Testis (tissue), 3 donors: Measurements from ENCODE around the gene MYO7A. TPM values are rescaled to one million over a fixed set of nuclear protein-coding genes. Genes with fewer than 3 reads are reported as not detected.

Experiments
- DNase-seq: peaks from one replicate; pipeline ENCODE4 v3.0.0-alpha.2; 2019
- H3K27ac ChIP-seq, 2 donors: fragments of 200-600 bp; sonication (generic); one replicate each; pipeline ENCODE4 v1.5.1; 2019
- H3K27me3 ChIP-seq: fragments of 200-600 bp; sonication (generic); one replicate; pipeline ENCODE4 v1.5.1; 2019
- H3K36me3 ChIP-seq: fragments of 200-600 bp; sonication (generic); one replicate; pipeline ENCODE4 v1.5.1; 2017; ENCODE audit warnings: low read depth; ENCODE audit errors: missing control alignments
- H3K4me1 ChIP-seq: fragments of 200-600 bp; sonication (generic); one replicate; pipeline ENCODE4 v1.5.1; 2019
- H3K4me3 ChIP-seq, 2 donors: fragments of 200-600 bp; sonication (generic); one replicate each; pipeline ENCODE4 v1.5.1; 2017 to 2019
- H3K9me3 ChIP-seq: fragments of 200-600 bp; sonication (generic); one replicate; pipeline ENCODE4 v1.5.1; 2017
- POLR2A ChIP-seq: fragments of 450-650 bp; IDR thresholded peaks from one replicate; pipeline ENCODE4 v1.6.1; 2017; ENCODE audit warnings: antibody characterized with exemption, mild to moderate bottlenecking, moderate library complexity
- WGBS, 2 donors: methylation state at CpG; one replicate each; pipeline ENCODE4 v1.1.5; 2018; 5-methylcytosine and 5-hydroxymethylcytosine counted together
- intact Hi-C: fragments of 100-400 bp; cut with DNase I; formaldehyde crosslinking; loops from one replicate; pipeline ENCODE4 v1.15.1; 2023; ENCODE audit warnings: low total_unique reads
- polyA plus RNA-seq: library from polyadenylated mRNA; stranded (reverse); fragments of 350-450 nt; fragmentation: Illumina TruSeq; extraction: RNeasy Lipid Tissue Mini Kit (QIAGEN cat#74804); gene quantifications from one replicate; pipeline ENCODE4 v1.2.3, GENCODE V29; 2014; ENCODE audit warnings: low read depth, low replicate concordance; ENCODE audit not compliant: insufficient read depth
- total RNA-seq, 2 donors: library from RNA; depleted of rRNA; stranded (reverse); fragments of >200 nt; gene quantifications; one replicate each; pipeline ENCODE4 v1.2.3, GENCODE V29; 2016
- TF ChIP-seq, protein P1 (sequence below), 3 experiments: fragments of 450-650 bp in 2 of 3; fragments of 200-600 bp in 1 of 3; sonication (generic) in 1 of 3; IDR thresholded peaks; one replicate each; pipeline ENCODE4 v1.5.1; 2016 to 2019; ENCODE audit warnings: antibody characterized with exemption in 3 of 3, mild to moderate bottlenecking in 2 of 3, moderate library complexity in 1 of 3

MYO7A gene
- total and polyA plus RNA-seq, 3 donors from 2014 or later = 40.1 to 239 (median 161) TPM

DNA sequence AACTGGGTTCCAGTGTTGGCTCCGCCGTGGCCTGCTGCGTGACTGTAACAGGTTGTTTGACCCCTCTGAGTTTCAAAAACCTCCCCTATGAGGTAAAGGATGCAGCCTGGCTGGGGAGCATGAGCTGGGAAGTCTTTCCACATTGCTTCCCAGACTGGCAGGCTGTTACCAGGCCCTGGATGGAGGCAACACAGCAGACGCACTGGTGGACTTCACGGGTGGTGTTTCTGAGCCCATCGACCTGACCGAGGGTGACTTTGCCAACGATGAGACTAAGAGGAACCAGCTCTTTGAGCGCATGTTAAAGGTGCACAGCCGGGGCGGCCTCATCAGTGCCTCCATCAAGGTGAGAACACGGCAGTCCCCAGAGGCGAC is 14.0 kb upstream of the MYO7A start:
- TF ChIP-seq, protein P1, sequence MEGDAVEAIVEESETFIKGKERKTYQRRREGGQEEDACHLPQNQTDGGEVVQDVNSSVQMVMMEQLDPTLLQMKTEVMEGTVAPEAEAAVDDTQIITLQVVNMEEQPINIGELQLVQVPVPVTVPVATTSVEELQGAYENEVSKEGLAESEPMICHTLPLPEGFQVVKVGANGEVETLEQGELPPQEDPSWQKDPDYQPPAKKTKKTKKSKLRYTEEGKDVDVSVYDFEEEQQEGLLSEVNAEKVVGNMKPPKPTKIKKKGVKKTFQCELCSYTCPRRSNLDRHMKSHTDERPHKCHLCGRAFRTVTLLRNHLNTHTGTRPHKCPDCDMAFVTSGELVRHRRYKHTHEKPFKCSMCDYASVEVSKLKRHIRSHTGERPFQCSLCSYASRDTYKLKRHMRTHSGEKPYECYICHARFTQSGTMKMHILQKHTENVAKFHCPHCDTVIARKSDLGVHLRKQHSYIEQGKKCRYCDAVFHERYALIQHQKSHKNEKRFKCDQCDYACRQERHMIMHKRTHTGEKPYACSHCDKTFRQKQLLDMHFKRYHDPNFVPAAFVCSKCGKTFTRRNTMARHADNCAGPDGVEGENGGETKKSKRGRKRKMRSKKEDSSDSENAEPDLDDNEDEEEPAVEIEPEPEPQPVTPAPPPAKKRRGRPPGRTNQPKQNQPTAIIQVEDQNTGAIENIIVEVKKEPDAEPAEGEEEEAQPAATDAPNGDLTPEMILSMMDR (IDR thresholded peaks at IDR 0.05) = no peak
- no peak for TF ChIP-seq POLR2A
- no peak overlapping the region for H3K4me3 ChIP-seq
- H3K27ac ChIP-seq = no peak overlapping the region
- 94% methylated on average over 13 of the region's 13 CpGs for WGBS, 2 donors
- H3K36me3 ChIP-seq = no peaks in the 10 kb centered on the region
- no peaks in the 10 kb centered on the region for H3K9me3 ChIP-seq
- intact Hi-C loops = no loop called here
- peaks cover 8% of the 10 kb centered on the region for H3K4me1 ChIP-seq
- no peak for DNase-seq
- H3K27me3 ChIP-seq = no peaks in the 10 kb centered on the region

DNA sequence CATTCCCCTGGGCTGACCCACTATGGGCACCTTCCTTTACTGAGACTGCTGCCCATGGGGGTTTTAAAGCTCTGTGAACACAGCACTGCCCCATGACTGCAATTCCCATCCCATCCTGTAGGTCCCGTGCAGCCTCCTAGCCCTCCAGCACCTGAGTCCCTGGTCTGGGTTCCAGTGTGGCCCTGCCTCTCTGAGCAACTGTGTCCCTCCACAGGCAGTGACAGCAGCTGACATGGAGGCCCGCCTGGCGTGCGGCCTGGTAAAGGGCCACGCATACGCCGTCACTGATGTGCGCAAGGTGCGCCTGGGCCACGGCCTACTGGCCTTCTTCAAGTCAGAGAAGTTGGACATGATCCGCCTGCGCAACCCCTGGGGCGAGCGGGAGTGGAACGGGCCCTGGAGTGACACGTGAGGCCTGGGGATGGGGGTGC is 12.8 kb upstream of the MYO7A start:
- WGBS, 2 donors = 94 to 95% methylated on average over 13 to 16 of the region's 16 CpGs
- Histone ChIP-seq H3K27ac (no peak overlapping the region), H3K9me3 (no peaks in the 10 kb centered on the region), H3K4me1 (no peaks in the 10 kb centered on the region), H3K27me3 (no peaks in the 10 kb centered on the region), H3K4me3 (no peak overlapping the region), H3K36me3 (no peaks in the 10 kb centered on the region)
- intact Hi-C loops = no loop called here
- DNase-seq = no peak
- no peak for TF ChIP-seq POLR2A
- TF ChIP-seq, protein P1 (IDR thresholded peaks at IDR 0.05) = no peak

DNA sequence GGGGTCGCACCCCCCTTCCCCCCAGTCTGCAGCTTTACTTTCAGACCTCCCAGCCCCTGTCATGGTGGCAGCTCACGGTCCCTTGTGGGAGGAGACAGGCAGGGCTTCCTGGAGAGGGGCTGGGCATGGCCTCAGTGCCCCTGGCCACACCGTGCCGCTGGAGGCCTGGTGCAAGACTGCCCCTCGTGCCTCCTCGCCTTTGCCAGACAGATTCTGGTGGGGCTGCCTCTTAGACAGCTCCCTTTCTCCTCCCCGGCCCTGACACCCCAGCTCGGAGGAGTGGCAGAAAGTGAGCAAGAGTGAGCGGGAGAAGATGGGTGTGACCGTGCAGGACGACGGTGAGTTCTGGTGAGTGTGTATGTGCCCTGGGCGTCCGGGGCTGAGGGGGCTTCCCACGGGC is 12.1 kb upstream of the MYO7A start:
- no peak overlapping the region for H3K27ac ChIP-seq
- no peak for DNase-seq
- H3K36me3 ChIP-seq = no peaks in the 10 kb centered on the region
- H3K4me1 ChIP-seq = no peaks in the 10 kb centered on the region
- intact Hi-C loops = no loop called here
- TF ChIP-seq, protein P1 (IDR thresholded peaks at IDR 0.05) = no peak
- TF ChIP-seq POLR2A = no peak
- no peaks in the 10 kb centered on the region for H3K27me3 ChIP-seq
- no peak overlapping the region for H3K4me3 ChIP-seq
- H3K9me3 ChIP-seq = no peaks in the 10 kb centered on the region
- WGBS, 2 donors = 89 to 95% methylated on average over 14 to 15 of the region's 15 CpGs

DNA sequence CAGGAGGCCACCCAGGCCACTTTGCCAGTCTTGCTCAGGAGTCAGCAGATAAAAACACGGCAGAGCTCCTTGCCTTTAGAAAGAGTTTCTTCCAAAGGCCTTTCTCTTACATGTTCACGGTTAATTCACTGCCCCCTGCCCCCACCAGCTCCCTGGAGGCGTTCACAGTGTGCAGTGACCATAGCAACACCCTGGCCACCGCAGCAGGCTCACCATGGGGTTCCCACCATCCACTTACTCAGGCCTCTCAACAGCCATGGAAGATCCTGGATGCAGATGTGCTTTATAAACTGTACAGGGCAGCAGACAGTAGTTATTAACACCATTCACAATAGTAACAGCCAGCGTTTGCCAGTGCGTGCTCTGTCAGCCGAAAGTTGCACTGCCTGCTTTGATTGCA is 10.6 kb upstream of the MYO7A start:
- Histone ChIP-seq H3K4me1 (no peaks in the 10 kb centered on the region), H3K27me3 (no peaks in the 10 kb centered on the region), H3K27ac (no peak overlapping the region), H3K9me3 (no peaks in the 10 kb centered on the region), H3K36me3 (no peaks in the 10 kb centered on the region), H3K4me3 (no peak overlapping the region)
- WGBS, 2 donors = 84 to 95% methylated on average over 4 to 7 of the region's 7 CpGs
- DNase-seq = no peak
- TF ChIP-seq POLR2A = no peak
- intact Hi-C loops = no loop called here

DNA sequence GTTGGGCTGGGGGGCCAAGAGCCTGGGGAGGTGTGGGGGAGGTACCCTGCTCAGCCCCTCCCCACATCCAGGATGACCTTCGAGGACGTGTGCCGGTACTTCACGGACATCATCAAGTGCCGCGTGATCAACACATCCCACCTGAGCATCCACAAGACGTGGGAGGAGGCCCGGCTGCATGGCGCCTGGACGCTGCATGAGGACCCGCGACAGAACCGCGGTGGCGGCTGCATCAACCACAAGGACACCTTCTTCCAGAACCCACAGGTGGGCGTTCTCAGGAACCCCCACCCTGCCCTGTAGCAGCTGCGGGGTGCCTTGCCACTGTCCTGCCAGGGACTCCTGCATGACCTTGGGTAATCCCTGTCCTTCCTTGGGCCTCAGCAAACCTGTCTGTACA is 10.0 kb upstream of the MYO7A start:
- DNase-seq = no peak
- no peaks in the 10 kb centered on the region for H3K27me3 ChIP-seq
- H3K4me3 ChIP-seq = no peak overlapping the region
- WGBS, 2 donors = 79 to 89% methylated on average over 7 to 17 of the region's 17 CpGs
- TF ChIP-seq, protein P1 (IDR thresholded peaks at IDR 0.05) = no peak
- no peak for TF ChIP-seq POLR2A
- no peaks in the 10 kb centered on the region for H3K36me3 ChIP-seq
- intact Hi-C loops = no loop called here
- H3K9me3 ChIP-seq = no peaks in the 10 kb centered on the region
- no peak overlapping the region for H3K27ac ChIP-seq
- no peaks in the 10 kb centered on the region for H3K4me1 ChIP-seq
